GM12878 (cell line): ENCODE results near the gene GFRA1.

Experiments used
- ATF2 ChIP-seq: IDR thresholded peaks from 2 replicates; pipeline ENCODE4 v1.6.1; 2012; ENCODE audit warnings: low read length, inconsistent platforms
- CTCF ChIP-seq, 3 experiments: IDR thresholded peaks in 2 of 3; conservative IDR thresholded peaks in 1 of 3; 2 replicates each; pipeline ENCODE4 v1.5.1; 2011; ENCODE audit warnings: low read depth in 3 of 3, low read length in 3 of 3, mild to moderate bottlenecking in 3 of 3, control low read depth in 2 of 3, moderate library complexity in 2 of 3, inconsistent platforms in 1 of 3, mixed read lengths in 1 of 3; ENCODE audit not compliant: control insufficient read depth in 2 of 3, insufficient read depth in 1 of 3; ENCODE audit errors: extremely low read depth in 1 of 3
- EZH2 ChIP-seq: IDR thresholded peaks from 2 replicates; pipeline ENCODE4 v1.6.1; 2012; ENCODE audit warnings: low read depth, mild to moderate bottlenecking, control low read depth, inconsistent platforms, low read length, borderline replicate concordance; ENCODE audit not compliant: control insufficient read depth
- GATAD2B ChIP-seq: fragments of 450-650 bp; conservative IDR thresholded peaks from 2 replicates; pipeline ENCODE4 v1.6.1; 2017; ENCODE audit warnings: low read depth, mild to moderate bottlenecking, moderate library complexity
- KLF5 ChIP-seq: fragments of 450-650 bp; IDR thresholded peaks from 2 replicates; pipeline ENCODE4 v1.6.1; 2014; ENCODE audit warnings: mild to moderate bottlenecking; ENCODE audit not compliant: partially characterized antibody
- MYB ChIP-seq: fragments of 150-350 bp; IDR thresholded peaks from 2 replicates; pipeline ENCODE4 v1.6.1; 2014; ENCODE audit warnings: mild to moderate bottlenecking, low read depth, low read length, borderline replicate concordance
- NFIC ChIP-seq: IDR thresholded peaks from 2 replicates; pipeline ENCODE4 v1.6.1; 2012; ENCODE audit warnings: low read depth, mild to moderate bottlenecking, inconsistent platforms, low read length, moderate library complexity
- RAD51 ChIP-seq: fragments of 450-650 bp; IDR thresholded peaks from 2 replicates; pipeline ENCODE4 v1.6.1; 2016; ENCODE audit warnings: moderate library complexity, mild to moderate bottlenecking, inconsistent platforms
- RCOR1 ChIP-seq: conservative IDR thresholded peaks from 2 replicates; pipeline ENCODE4 v1.6.1; 2012; ENCODE audit warnings: low read depth, low read length, improper control_type of control experiment
- SKIL ChIP-seq: fragments of 450-650 bp; IDR thresholded peaks from 2 replicates; pipeline ENCODE4 v1.6.1; 2017; ENCODE audit warnings: mild to moderate bottlenecking, low read depth, inconsistent platforms; ENCODE audit not compliant: poor library complexity, severe bottlenecking

GRCh38 chr10:116039612-116040011 lies 233.4 kb downstream of the GFRA1 start:
- no peak for TF ChIP-seq KLF5
- TF ChIP-seq RAD51 = no peak
- TF ChIP-seq ATF2 = no peak
- no peak for TF ChIP-seq SKIL
- TF ChIP-seq GATAD2B = no peak
- TF ChIP-seq EZH2 = no peak
- no peak for TF ChIP-seq CTCF (IDR thresholded peaks at IDR 0.05 in 2 of 3, conservative IDR thresholded peaks at IDR 0.05 in 1 of 3; ENCODE audit: control insufficient read depth in 2 of 3, extremely low read depth in 1 of 3, insufficient read depth in 1 of 3, low read depth in 3 of 3, low read length in 3 of 3)
- TF ChIP-seq NFIC = no peak
- no peak for TF ChIP-seq RCOR1
- no peak for TF ChIP-seq MYB
